Neural progenitor cell (in vitro differentiated cells): ENCODE measurements around the gene TAS2R60.

Experiments used
- EZH2 ChIP-seq: fragments of 200-600 bp; sonication (generic); IDR thresholded peaks from 2 replicates; pipeline ENCODE4 v1.6.1; 2017; ENCODE audit warnings: antibody characterized with exemption, mild to moderate bottlenecking, moderate library complexity
- EZH2phosphoT487 ChIP-seq: fragments of 200-600 bp; sonication (generic); IDR thresholded peaks from 2 replicates; pipeline ENCODE4 v1.6.1; 2017; ENCODE audit warnings: antibody characterized with exemption
- TF ChIP-seq, protein P1 (sequence below): fragments of 200-600 bp; sonication (generic); IDR thresholded peaks from 2 replicates; pipeline ENCODE4 v1.5.1; 2017; ENCODE audit warnings: antibody characterized with exemption, mild to moderate bottlenecking

DNA sequence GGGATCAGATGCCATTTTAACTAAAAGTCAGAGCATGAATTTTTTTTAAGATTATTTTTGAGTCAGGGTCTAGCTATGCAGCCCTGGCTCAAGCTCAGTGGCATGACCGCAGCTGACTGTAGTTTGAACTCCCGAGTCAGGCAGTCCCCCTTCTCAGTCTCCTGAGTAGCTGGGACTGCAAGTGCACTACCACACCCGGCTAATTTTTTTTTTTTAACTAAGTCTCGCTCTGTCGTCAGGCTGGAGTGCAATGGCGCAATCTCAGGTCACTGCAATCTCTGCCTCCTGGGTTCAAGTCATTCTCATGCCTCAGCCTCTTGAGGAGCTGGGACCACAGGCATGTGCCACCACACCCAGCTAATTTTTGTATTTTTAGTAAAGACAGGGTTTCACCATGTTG lies 42.2 kb downstream of the TAS2R60 start:
- TF ChIP-seq, protein P1, sequence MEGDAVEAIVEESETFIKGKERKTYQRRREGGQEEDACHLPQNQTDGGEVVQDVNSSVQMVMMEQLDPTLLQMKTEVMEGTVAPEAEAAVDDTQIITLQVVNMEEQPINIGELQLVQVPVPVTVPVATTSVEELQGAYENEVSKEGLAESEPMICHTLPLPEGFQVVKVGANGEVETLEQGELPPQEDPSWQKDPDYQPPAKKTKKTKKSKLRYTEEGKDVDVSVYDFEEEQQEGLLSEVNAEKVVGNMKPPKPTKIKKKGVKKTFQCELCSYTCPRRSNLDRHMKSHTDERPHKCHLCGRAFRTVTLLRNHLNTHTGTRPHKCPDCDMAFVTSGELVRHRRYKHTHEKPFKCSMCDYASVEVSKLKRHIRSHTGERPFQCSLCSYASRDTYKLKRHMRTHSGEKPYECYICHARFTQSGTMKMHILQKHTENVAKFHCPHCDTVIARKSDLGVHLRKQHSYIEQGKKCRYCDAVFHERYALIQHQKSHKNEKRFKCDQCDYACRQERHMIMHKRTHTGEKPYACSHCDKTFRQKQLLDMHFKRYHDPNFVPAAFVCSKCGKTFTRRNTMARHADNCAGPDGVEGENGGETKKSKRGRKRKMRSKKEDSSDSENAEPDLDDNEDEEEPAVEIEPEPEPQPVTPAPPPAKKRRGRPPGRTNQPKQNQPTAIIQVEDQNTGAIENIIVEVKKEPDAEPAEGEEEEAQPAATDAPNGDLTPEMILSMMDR = no peak
- TF ChIP-seq EZH2phosphoT487 (no peak), EZH2 (no peak)
